OCI-LY1 (cell line): ENCODE measurements around the gene PRIM1.
A peak's percentile ranks its signal among the peaks of the same experiment; 100 is the strongest.

Experiments
- H2AFZ ChIP-seq: fragments of 200-600 bp; sonication (generic), shearing (Covaris generic); 2 replicates; pipeline ENCODE4 v1.6.0; 2014; ENCODE audit warnings: antibody characterized with exemption, mild to moderate bottlenecking, low read length
- H3F3A ChIP-seq: fragments of 200-600 bp; sonication (generic), shearing (Covaris generic); 2 replicates; pipeline ENCODE4 v1.6.0; 2014; ENCODE audit warnings: mild to moderate bottlenecking, antibody characterized with exemption, low read length, moderate library complexity; ENCODE audit not compliant: insufficient read depth
- H3K27ac ChIP-seq: fragments of 200-600 bp; sonication (generic); 2 replicates; pipeline ENCODE4 v1.5.1; 2014; ENCODE audit warnings: low read length, mixed run types, mild to moderate bottlenecking, low read depth; ENCODE audit not compliant: poor library complexity, severe bottlenecking
- H3K27me3 ChIP-seq: fragments of 200-600 bp; sonication (generic); 2 replicates; pipeline ENCODE4 v1.6.0; 2014; ENCODE audit warnings: antibody characterized with exemption, mild to moderate bottlenecking, low read length, moderate library complexity; ENCODE audit not compliant: insufficient read depth
- H3K36me3 ChIP-seq: fragments of 200-600 bp; sonication (generic); 2 replicates; pipeline ENCODE4 v1.6.1; 2014; ENCODE audit warnings: mild to moderate bottlenecking, antibody characterized with exemption, low read length, moderate library complexity, mixed read lengths; ENCODE audit not compliant: insufficient read depth
- H3K4me1 ChIP-seq: fragments of 200-600 bp; sonication (generic); 2 replicates; pipeline ENCODE4 v1.5.1; 2014; ENCODE audit warnings: mild to moderate bottlenecking, low read length, moderate library complexity; ENCODE audit not compliant: insufficient read depth, severe bottlenecking
- H3K4me2 ChIP-seq: fragments of 200-600 bp; sonication (generic), shearing (Covaris generic); 2 replicates; pipeline ENCODE4 v1.6.1; 2014; ENCODE audit warnings: low read length
- H3K4me3 ChIP-seq: fragments of 200-600 bp; sonication (generic); 2 replicates; pipeline ENCODE4 v1.5.1; 2014; ENCODE audit warnings: low read length, low read depth, mild to moderate bottlenecking, mixed read lengths; ENCODE audit not compliant: poor library complexity, severe bottlenecking
- H3K79me2 ChIP-seq: fragments of 200-600 bp; shearing (Covaris generic); 2 replicates; pipeline ENCODE4 v1.6.1; 2016; ENCODE audit warnings: mixed run types, low read length, mixed read lengths; ENCODE audit not compliant: insufficient read depth
- H3K9ac ChIP-seq: fragments of 200-600 bp; sonication (generic), shearing (Covaris generic); 2 replicates; pipeline ENCODE4 v1.6.1; 2014; ENCODE audit warnings: mild to moderate bottlenecking, low read length, mixed read lengths
- H3K9me2 ChIP-seq: fragments of 200-600 bp; sonication (generic), shearing (Covaris generic); 2 replicates; pipeline ENCODE4 v1.6.1; 2014; ENCODE audit warnings: low read depth, mild to moderate bottlenecking, low read length, mixed read lengths
- H3K9me3 ChIP-seq: fragments of 200-600 bp; shearing (Covaris generic); 2 replicates; pipeline ENCODE4 v1.6.1; 2014; ENCODE audit warnings: low read length, mixed read lengths
- H4K20me1 ChIP-seq: fragments of 200-600 bp; sonication (generic), shearing (Covaris generic); 2 replicates; pipeline ENCODE4 v1.6.0; 2016; ENCODE audit warnings: mild to moderate bottlenecking, low read length; ENCODE audit not compliant: insufficient read depth
- CTCF ChIP-seq: fragments of 200-600 bp; sonication (generic), shearing (Covaris generic); IDR thresholded peaks from 2 replicates; pipeline ENCODE4 v1.5.1; 2017; ENCODE audit warnings: mild to moderate bottlenecking, antibody characterized with exemption, low read length, moderate library complexity, mixed read lengths
- EZH2 ChIP-seq: fragments of 200-600 bp; sonication (generic), shearing (Covaris generic); IDR thresholded peaks from 2 replicates; pipeline ENCODE4 v1.8.0; 2017; ENCODE audit warnings: borderline replicate concordance, mixed run types, mild to moderate bottlenecking, antibody characterized with exemption, low read length, moderate library complexity, mixed read lengths

The PRIM1 gene

GRCh38 chr12:56695327-56696101, 56.6 kb downstream of the PRIM1 start:
- Histone ChIP-seq H3K4me1 (peaks cover 3% of the 10 kb centered on the region), H3F3A (no peaks in the 10 kb centered on the region), H2AFZ (no peak overlapping the region), H3K9ac (no peak overlapping the region), H3K4me2 (no peak overlapping the region), H3K9me2 (no peaks in the 10 kb centered on the region), H3K4me3 (no peak overlapping the region), H3K79me2 (no peaks in the 10 kb centered on the region), H3K36me3 (no peaks in the 10 kb centered on the region), H3K9me3 (no peaks in the 10 kb centered on the region), H3K27ac (no peak overlapping the region), H3K27me3 (no peaks in the 10 kb centered on the region), H4K20me1 (no peaks in the 10 kb centered on the region)
- no peak for TF ChIP-seq EZH2
- TF ChIP-seq CTCF, result no peak

GRCh38 chr12:56694161-56694560, 58.0 kb downstream of the PRIM1 start:
- Histone ChIP-seq H3K9ac (no peak overlapping the region), H3K27ac (no peak overlapping the region), H3K4me1 (peaks cover 6% of the 10 kb centered on the region), H3K79me2 (no peaks in the 10 kb centered on the region), H3K27me3 (no peaks in the 10 kb centered on the region), H3K4me2 (no peak overlapping the region), H2AFZ (no peak overlapping the region), H4K20me1 (no peaks in the 10 kb centered on the region), H3K36me3 (no peaks in the 10 kb centered on the region), H3K9me2 (no peaks in the 10 kb centered on the region), H3K9me3 (no peaks in the 10 kb centered on the region), H3F3A (no peaks in the 10 kb centered on the region), H3K4me3 (no peak overlapping the region)
- TF ChIP-seq CTCF, result no peak
- no peak for TF ChIP-seq EZH2

DNA sequence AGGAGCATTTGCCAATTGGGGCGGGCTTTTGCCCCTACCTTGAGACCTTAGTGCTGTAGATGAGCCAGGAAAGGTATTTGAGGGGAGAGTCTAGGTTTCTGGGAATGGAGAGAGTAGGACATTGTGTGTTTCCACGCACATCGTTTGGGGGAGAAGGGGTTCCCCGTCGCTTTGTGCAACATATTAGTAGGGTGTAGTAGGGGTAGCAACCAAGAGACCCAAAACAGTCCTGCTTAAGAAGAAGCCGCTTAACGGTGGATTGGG, 63.3 kb downstream of the PRIM1 start:
- H3K79me2 ChIP-seq, result peaks cover 40% of the 10 kb centered on the region
- peak overlapping the region; percentile 93 for H3K9ac ChIP-seq
- H3K4me2 ChIP-seq, result peak overlapping the region; percentile 94
- no peak overlapping the region for H2AFZ ChIP-seq
- H3K27me3 ChIP-seq, result no peaks in the 10 kb centered on the region
- no peaks in the 10 kb centered on the region for H3F3A ChIP-seq
- H3K9me3 ChIP-seq, result no peaks in the 10 kb centered on the region
- TF ChIP-seq CTCF, result no peak
- TF ChIP-seq EZH2, result no peak
- peaks cover 37% of the 10 kb centered on the region for H3K4me1 ChIP-seq
- H3K27ac ChIP-seq, result peak overlapping the region; percentile 94
- H3K36me3 ChIP-seq, result peaks cover 39% of the 10 kb centered on the region
- H3K9me2 ChIP-seq, result no peaks in the 10 kb centered on the region
- no peaks in the 10 kb centered on the region for H4K20me1 ChIP-seq
- peak overlapping the region; percentile 99 for H3K4me3 ChIP-seq
